Mucosa of descending colon (tissue), 3 donors: ENCODE results near the gene FRS3. TPM values are rescaled to one million over a fixed set of nuclear protein-coding genes. Genes with fewer than 3 reads are reported as not detected.

Experiments
- ATAC-seq: fragments of 200-7000 bp; cut with Tn5 transposase; one replicate; pipeline ENCODE4 v1.9.1; 2020; ENCODE audit warnings: mild to moderate bottlenecking, moderate library complexity
- DNase-seq, 3 donors: peaks; one replicate each; pipeline ENCODE4 v3.0.0-alpha.2; 2020
- H3K36me3 ChIP-seq: fragments of 200-600 bp; one replicate; pipeline ENCODE4 v1.8.0; 2021; ENCODE audit warnings: low read depth, mild to moderate bottlenecking
- H3K4me1 ChIP-seq: fragments of 200-600 bp; one replicate; pipeline ENCODE4 v1.8.0; 2021; ENCODE audit warnings: low read depth, mild to moderate bottlenecking
- H3K4me3 ChIP-seq: fragments of 200-600 bp; one replicate; pipeline ENCODE4 v1.8.0; 2021; ENCODE audit warnings: mild to moderate bottlenecking
- H3K9me3 ChIP-seq: fragments of 200-600 bp; one replicate; pipeline ENCODE4 v1.8.0; 2021; ENCODE audit warnings: mild to moderate bottlenecking
- CTCF ChIP-seq: fragments of 200-600 bp; IDR thresholded peaks from one replicate; pipeline ENCODE4 v1.8.0; 2022; ENCODE audit warnings: antibody characterized with exemption, mild to moderate bottlenecking
- intact Hi-C, 2 donors: fragments of 100-400 bp; cut with DNase I in 1 of 2; cut with micrococcal nuclease in 1 of 2; formaldehyde crosslinking; loops; one replicate each; pipeline versions ENCODE4 v1.11.0 to v1.11.1; 2022; cut with DNase I, micrococcal nuclease
- total RNA-seq, 3 donors: library from RNA; stranded (reverse); fragmentation: NEBNext Ultra II Directional in 2 of 3; extraction: Animal tissue kit (Norgen Biotek cat#: 25700) in 2 of 3; gene quantifications; one replicate each; pipeline versions ENCODE4 v1.2.1 to v1.2.4, GENCODE V29; 2021 to 2023
- donor health status: DM: no; HTN: no; CAD: no; lungs with moderate emphysema.
- donor health status: DM: no; HTN: no; CAD: no.
- donor health status: DM: no; HTN: yes; CAD: no.

The FRS3 gene
- total RNA-seq, 3 donors from 2014 or later: 3.6 to 7.9 (median 4.6) TPM

GRCh38 chr6:41811095-41811494 is 31.4 kb upstream of the FRS3 start:
- no peak for ATAC-seq
- intact Hi-C loops: no loop called here
- no peak for TF ChIP-seq CTCF

GRCh38 chr6:41805830-41806774 is 26.4 kb upstream of the FRS3 start:
- ATAC-seq (no peak), DNase-seq (no peak)
- Histone ChIP-seq H3K4me3 (no peak overlapping the region), H3K36me3 (no peaks in the 10 kb centered on the region), H3K9me3 (no peaks in the 10 kb centered on the region), H3K4me1 (no peaks in the 10 kb centered on the region)
- intact Hi-C loops: no loop called here
- TF ChIP-seq CTCF: no peak

More at GRCh38 chr6:41811095-41811494, 31.4 kb upstream of the FRS3 start:
- Histone ChIP-seq H3K9me3 (no peaks in the 10 kb centered on the region), H3K4me1 (no peaks in the 10 kb centered on the region), H3K4me3 (no peak overlapping the region), H3K36me3 (no peaks in the 10 kb centered on the region)
- no peak for DNase-seq

- Histone ChIP-seq H3K9me3 (no peaks in the 10 kb centered on the region), H3K4me1 (no peaks in the 10 kb centered on the region), H3K36me3 (no peaks in the 10 kb centered on the region), H3K4me3 (no peak overlapping the region)
- DNase-seq: no peak
- TF ChIP-seq CTCF: no peak
- no peak for ATAC-seq
- intact Hi-C loops: no loop called here
Measured at GRCh38 chr6:41801380-41801779, 21.7 kb upstream of the FRS3 start.

GRCh38 chr6:41799559-41799911 is 19.8 kb upstream of the FRS3 start:
- Histone ChIP-seq H3K9me3 (no peaks in the 10 kb centered on the region), H3K4me3 (no peak overlapping the region), H3K36me3 (no peaks in the 10 kb centered on the region), H3K4me1 (no peaks in the 10 kb centered on the region)
- DNase-seq (no peak), ATAC-seq (no peak)
- TF ChIP-seq CTCF: no peak
- intact Hi-C loops: loop anchor here (10.0 kb wide), 1 partner anchor 125 kb away; the partner anchor contains the start of genes BYSL (in 2 of the 2) and MED20 (in 2 of the 2)

GRCh38 chr6:41798901-41799558 is 19.3 kb upstream of the FRS3 start:
- Histone ChIP-seq H3K36me3 (no peaks in the 10 kb centered on the region), H3K4me3 (no peak overlapping the region), H3K9me3 (no peaks in the 10 kb centered on the region), H3K4me1 (no peaks in the 10 kb centered on the region)
- DNase-seq (no peak), ATAC-seq (no peak)
- TF ChIP-seq CTCF: no peak
- intact Hi-C loops: loop anchor here (10.0 kb wide), 1 partner anchor 126 kb away; the partner anchor contains the start of genes BYSL (in 2 of the 2) and MED20 (in 2 of the 2)
